ENCODE results near the gene NPIPB2. TPM values are rescaled to one million over a fixed set of nuclear protein-coding genes. Genes with fewer than 3 reads are reported as not detected.

The NPIPB2 gene
- total and polyA plus RNA-seq, 2 of the 8 experiments (the other 6 are each of a cell fraction or from before 2014, with no cell fraction given): 7.5 to 8.3 TPM

DNA sequence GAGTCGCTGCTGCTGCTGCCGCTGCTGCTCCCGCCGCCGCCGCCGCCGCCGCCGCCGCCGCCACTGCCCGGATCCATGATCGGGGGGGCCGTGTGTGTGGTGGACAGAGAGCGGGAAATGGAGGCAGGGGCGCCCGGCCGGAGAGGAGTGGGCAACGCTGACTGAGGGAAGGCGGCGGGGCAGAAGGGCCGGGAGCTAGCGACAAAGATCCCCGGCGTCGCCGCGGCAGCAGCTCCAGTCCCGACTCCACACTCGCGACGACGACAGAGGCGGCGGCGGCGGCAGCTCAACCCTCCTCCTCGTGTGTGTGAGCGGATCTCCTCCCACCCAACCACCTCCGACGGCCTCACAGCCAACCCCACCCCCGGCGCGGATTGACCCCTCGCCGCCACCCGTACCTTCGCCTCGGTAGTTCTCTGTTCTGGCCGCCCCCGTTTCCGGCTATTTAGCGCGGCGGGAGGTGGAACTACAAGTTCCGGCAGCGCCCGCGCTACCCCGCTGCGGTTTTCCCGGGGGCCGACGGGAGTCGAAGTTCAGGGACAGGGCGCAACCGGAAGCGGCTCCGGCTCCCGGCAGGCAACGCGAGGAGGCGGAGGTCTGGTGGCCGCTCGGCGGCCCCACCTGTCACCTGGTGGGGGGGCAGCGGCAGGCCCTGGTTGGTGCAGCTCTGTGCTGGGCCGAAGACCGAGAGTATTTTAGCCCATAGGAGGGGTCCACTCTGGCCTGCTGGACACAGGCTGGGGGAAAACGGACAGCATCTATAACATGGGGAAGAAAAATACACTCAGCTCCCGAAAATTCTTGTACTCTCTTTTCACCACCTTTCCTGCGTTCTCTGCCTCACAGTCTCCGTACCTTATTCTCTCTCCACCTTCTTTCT is 26.0 kb downstream of the NPIPB2 start, which contains the start of gene GSPT1 (continued):
- TF ChIP-seq KDM4A (IDR thresholded peaks at IDR 0.05; ENCODE audit: low read depth, low read length, severe bottlenecking): peak; percentile 66
- peak; percentile 64; the same call in 1 of the 2 replicates for TF ChIP-seq CHD2 (IDR thresholded peaks at IDR 0.05; ENCODE audit: low read length)
- TF ChIP-seq, protein P1, sequence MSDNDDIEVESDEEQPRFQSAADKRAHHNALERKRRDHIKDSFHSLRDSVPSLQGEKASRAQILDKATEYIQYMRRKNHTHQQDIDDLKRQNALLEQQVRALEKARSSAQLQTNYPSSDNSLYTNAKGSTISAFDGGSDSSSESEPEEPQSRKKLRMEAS (IDR thresholded peaks at IDR 0.05): peak; percentile 38; the same call in 1 of the 2 replicates
- no peak for TF ChIP-seq CTBP2 (IDR thresholded peaks at IDR 0.05; ENCODE audit: borderline replicate concordance, insufficient read depth, insufficient read length, low read length)
- peak; percentile 39; the same call in 1 of the 2 replicates for TF ChIP-seq TBP (IDR thresholded peaks at IDR 0.05; ENCODE audit: low read depth, low read length)
- 0 out of 2 replicates have a peak, but pooled peaks have one; percentile 18 for TF ChIP-seq CEBPB (IDR thresholded peaks at IDR 0.05; ENCODE audit: low read depth, low read length)
- no peak for TF ChIP-seq FOSL1 (IDR thresholded peaks at IDR 0.05; ENCODE audit: insufficient read depth, low read depth, low read length)
- no peak for TF ChIP-seq TAF7 (optimal IDR thresholded peaks at IDR 0.05; ENCODE audit: borderline replicate concordance, low read depth, low read length)
- no peak for TF ChIP-seq SIRT6 (IDR thresholded peaks at IDR 0.05; ENCODE audit: low read length)
- no peak for TF ChIP-seq KDM1A (IDR thresholded peaks at IDR 0.05; ENCODE audit: borderline replicate concordance, low read length)
- TF ChIP-seq ASH2L (IDR thresholded peaks at IDR 0.05; ENCODE audit: low read length): peak; percentile 28
- TF ChIP-seq RNF2 (IDR thresholded peaks at IDR 0.05; ENCODE audit: borderline replicate concordance, low read depth, low read length, missing control alignments, poor library complexity, severe bottlenecking): no peak
- no peak for TF ChIP-seq SP2 (IDR thresholded peaks at IDR 0.05; ENCODE audit: low read length)
- TF ChIP-seq, protein P2, sequence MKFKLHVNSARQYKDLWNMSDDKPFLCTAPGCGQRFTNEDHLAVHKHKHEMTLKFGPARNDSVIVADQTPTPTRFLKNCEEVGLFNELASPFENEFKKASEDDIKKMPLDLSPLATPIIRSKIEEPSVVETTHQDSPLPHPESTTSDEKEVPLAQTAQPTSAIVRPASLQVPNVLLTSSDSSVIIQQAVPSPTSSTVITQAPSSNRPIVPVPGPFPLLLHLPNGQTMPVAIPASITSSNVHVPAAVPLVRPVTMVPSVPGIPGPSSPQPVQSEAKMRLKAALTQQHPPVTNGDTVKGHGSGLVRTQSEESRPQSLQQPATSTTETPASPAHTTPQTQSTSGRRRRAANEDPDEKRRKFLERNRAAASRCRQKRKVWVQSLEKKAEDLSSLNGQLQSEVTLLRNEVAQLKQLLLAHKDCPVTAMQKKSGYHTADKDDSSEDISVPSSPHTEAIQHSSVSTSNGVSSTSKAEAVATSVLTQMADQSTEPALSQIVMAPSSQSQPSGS (IDR thresholded peaks at IDR 0.05; ENCODE audit: low read length): no peak
- TF ChIP-seq SIX5 (IDR thresholded peaks at IDR 0.05; ENCODE audit: low read depth, low read length): peak; percentile 97
- no peak for TF ChIP-seq SAP30 (IDR thresholded peaks at IDR 0.05; ENCODE audit: insufficient read depth, insufficient replicate concordance, low read length)
- TF ChIP-seq EZH2 (IDR thresholded peaks at IDR 0.05; ENCODE audit: low read depth, low read length, severe bottlenecking): no peak
- TF ChIP-seq POLR2A (IDR thresholded peaks at IDR 0.05; ENCODE audit: control extremely low read depth in 1 of 2, low read depth in 2 of 2, low read length in 2 of 2): peak; percentile 55 to 81
- TF ChIP-seq RBBP5 (IDR thresholded peaks at IDR 0.05; ENCODE audit: borderline replicate concordance, low read depth, low read length): 0 out of 2 replicates have a peak, but pooled peaks have one; percentile 65
- no peak for TF ChIP-seq CBX5 (IDR thresholded peaks at IDR 0.05; ENCODE audit: low read depth, low read length)
- no peak for TF ChIP-seq NRF1 (IDR thresholded peaks at IDR 0.05; ENCODE audit: low read depth, low read length)

Measured in H1 (cell line).